Keratinocyte (primary cell): ENCODE results near the gene PDZRN3. TPM values are rescaled to one million over a fixed set of nuclear protein-coding genes. Genes with fewer than 3 reads are reported as not detected.
A peak's percentile ranks its signal among the peaks of the same experiment; 100 is the strongest.

Experiments used
- DNase-seq: peaks from one replicate; pipeline ENCODE4 v3.0.0-alpha.2; 2011; ENCODE audit warnings: low read depth, missing footprints, low spot score
- FAIRE-seq: peaks from 2 replicates; lab custom pipeline; 2011; peaks lifted over from hg19 to GRCh38; lab: Jason Lieb, UNC
- H2AFZ ChIP-seq: 2 replicates; pipeline ENCODE4 v1.6.0; 2012; ENCODE audit warnings: low read length, control low read depth, inconsistent platforms; ENCODE audit not compliant: control insufficient read depth
- H3K27ac ChIP-seq: 2 replicates; pipeline ENCODE4 v1.5.1; 2011; ENCODE audit warnings: low read length; ENCODE audit not compliant: control insufficient read depth, insufficient read depth
- H3K27me3 ChIP-seq: 3 replicates; pipeline ENCODE4 v1.6.0; 2011; ENCODE audit warnings: low read length; ENCODE audit not compliant: control insufficient read depth, insufficient read depth; ENCODE audit errors: extremely low read depth
- H3K36me3 ChIP-seq, 2 experiments: 2 replicates in 1 of 2; 3 replicates in 1 of 2; pipeline ENCODE4 v1.5.1; 2011; ENCODE audit warnings: low read length in 2 of 2, mild to moderate bottlenecking in 1 of 2; ENCODE audit not compliant: control insufficient read depth in 2 of 2, insufficient read depth in 2 of 2; ENCODE audit errors: extremely low read depth in 1 of 2
- H3K4me1 ChIP-seq: 3 replicates; pipeline ENCODE4 v1.5.1; 2011; ENCODE audit warnings: low read length; ENCODE audit not compliant: control insufficient read depth, insufficient read depth; ENCODE audit errors: extremely low read depth
- H3K4me2 ChIP-seq: 3 replicates; pipeline ENCODE4 v1.6.0; 2011; ENCODE audit warnings: low read depth, low read length; ENCODE audit not compliant: control insufficient read depth, insufficient read depth; ENCODE audit errors: extremely low read depth
- H3K4me3 ChIP-seq, 3 experiments: fragments of 200-600 bp in 1 of 3; sonication (generic) in 1 of 3; 2 replicates in 2 of 3; 3 replicates in 1 of 3; pipeline ENCODE4 v1.5.1; 2011 to 2016; ENCODE audit warnings: low read length in 3 of 3, mild to moderate bottlenecking in 3 of 3, control low read depth in 2 of 3, inconsistent platforms in 1 of 3, low read depth in 1 of 3, mixed read lengths in 1 of 3, mixed run types in 1 of 3, moderate library complexity in 1 of 3; ENCODE audit not compliant: control insufficient read depth in 2 of 3, insufficient read depth in 2 of 3; ENCODE audit errors: extremely low read depth in 1 of 3
- H3K79me2 ChIP-seq: 2 replicates; pipeline ENCODE4 v1.6.0; 2012; ENCODE audit warnings: low read length; ENCODE audit not compliant: control insufficient read depth, insufficient read depth
- H3K9ac ChIP-seq: 3 replicates; pipeline ENCODE4 v1.6.0; 2011; ENCODE audit warnings: low read length; ENCODE audit not compliant: control insufficient read depth, insufficient read depth; ENCODE audit errors: extremely low read depth
- H3K9me1 ChIP-seq: 3 replicates; pipeline ENCODE4 v1.6.0; 2011; ENCODE audit warnings: low read length; ENCODE audit not compliant: control insufficient read depth, insufficient read depth; ENCODE audit errors: extremely low read depth
- H3K9me3 ChIP-seq: 2 replicates; pipeline ENCODE4 v1.5.1; 2012; ENCODE audit warnings: low read depth, low read length; ENCODE audit not compliant: control insufficient read depth
- H4K20me1 ChIP-seq: 3 replicates; pipeline ENCODE4 v1.6.0; 2011; ENCODE audit warnings: low read length; ENCODE audit not compliant: control insufficient read depth, insufficient read depth; ENCODE audit errors: extremely low read depth
- EZH2 ChIP-seq: IDR thresholded peaks from one replicate; pipeline ENCODE4 v1.6.1; 2012; ENCODE audit warnings: inconsistent platforms, mild to moderate bottlenecking, low read length, moderate library complexity
- dilution Hi-C: fragments of 300-500 bp; cut with MboI; formaldehyde crosslinking; loops from one replicate; pipeline ENCODE4 v1.7.0; 2020; ENCODE audit warnings: low sequenced_read_pairs; ENCODE audit not compliant: extremely low pct_ligation_motif_present
- polyA plus RNA-seq, 5 experiments: library from polyadenylated mRNA; depleted of rRNA in 3 of 5; stranded (reverse) in 3 of 5; stranded (forward) in 1 of 5; unstranded in 1 of 5; fragments of >200 nt; gene quantifications; 1 replicate in 1 of 5; 2 replicates in 3 of 5; 3 replicates in 1 of 5; pipeline versions ENCODE4 v1.2.1 to v1.2.3, GENCODE V29; 2011 to 2012; ENCODE audit warnings: missing spikeins in 2 of 5, low read depth in 1 of 5, low replicate concordance in 1 of 5
- TF ChIP-seq, protein P1 (sequence below), 3 experiments: IDR thresholded peaks in 1 of 3; conservative IDR thresholded peaks in 1 of 3; optimal IDR thresholded peaks in 1 of 3; 2 replicates in 2 of 3; 3 replicates in 1 of 3; pipeline versions ENCODE3 to v1.5.1; 2011; ENCODE audit warnings: low read length in 3 of 3, mild to moderate bottlenecking in 3 of 3, moderate library complexity in 2 of 3, control low read depth in 1 of 3, inconsistent platforms in 1 of 3; ENCODE audit not compliant: insufficient read depth in 2 of 3; ENCODE audit errors: extremely low read depth in 1 of 3

PDZRN3 gene
- polyA plus RNA-seq, 1 donor (not counting 4 experiments of a cell fraction or from before 2014, with no cell fraction given): not detected

DNA sequence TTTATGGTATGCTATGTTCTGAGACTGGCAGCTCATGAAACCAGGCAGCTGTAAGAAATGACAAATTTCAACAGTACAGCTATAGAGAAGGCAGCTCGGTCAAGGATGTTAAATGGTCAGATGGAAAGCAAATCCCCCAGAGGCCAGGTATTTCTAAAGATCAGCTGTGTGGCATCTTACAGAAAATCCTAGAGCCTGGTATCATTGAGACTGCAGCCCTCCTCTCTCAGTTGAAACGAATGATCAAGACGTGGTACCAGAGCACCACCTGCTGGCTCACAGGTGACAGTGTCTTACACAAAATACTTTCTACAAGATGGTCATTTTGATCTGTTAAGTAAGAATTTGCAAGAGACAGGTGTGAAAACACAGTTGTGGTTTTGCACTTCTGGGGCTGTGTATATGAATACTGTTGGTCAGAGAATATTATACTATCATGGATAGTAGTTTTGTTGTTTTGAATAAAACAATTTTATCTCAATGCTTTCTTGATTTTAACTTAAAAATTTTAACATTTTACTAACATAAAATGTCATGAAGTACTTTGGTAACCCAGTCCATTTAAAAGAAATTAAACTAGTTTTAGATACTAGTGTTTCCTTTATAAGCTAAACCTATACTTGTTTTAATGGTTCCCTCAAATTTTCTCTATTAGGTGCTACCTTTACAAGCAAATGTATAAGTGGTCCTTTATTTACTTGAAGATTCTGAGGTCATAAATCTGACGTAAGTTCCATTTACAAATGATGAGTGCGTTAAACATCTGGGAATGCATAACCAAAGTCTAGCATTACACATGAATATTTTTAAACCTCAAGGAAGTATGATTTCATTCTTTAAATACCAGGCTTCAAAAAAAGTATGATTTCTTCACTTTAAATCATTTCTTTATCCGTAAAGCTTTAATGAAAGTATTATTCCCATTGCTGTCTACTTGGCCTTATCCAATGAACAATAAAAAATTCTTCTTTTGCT, 121.8 kb downstream of the PDZRN3 start:
- Histone ChIP-seq H3K4me1 (no peaks in the 10 kb centered on the region), H4K20me1 (no peaks in the 10 kb centered on the region), H3K9ac (no peak overlapping the region), H3K27me3 (no peaks in the 10 kb centered on the region), H3K4me2 (no peak overlapping the region), H2AFZ (no peak overlapping the region), H3K27ac (no peak overlapping the region), H3K36me3 (no peaks in the 10 kb centered on the region), H3K4me3 (no peak overlapping the region), H3K79me2 (no peaks in the 10 kb centered on the region), H3K9me3 (no peaks in the 10 kb centered on the region), H3K9me1 (no peaks in the 10 kb centered on the region)
- dilution Hi-C loops: no loop called here
- DNase-seq (peak; percentile 30), FAIRE-seq (peak; percentile 79)
- TF ChIP-seq EZH2: no peak
- TF ChIP-seq, protein P1, sequence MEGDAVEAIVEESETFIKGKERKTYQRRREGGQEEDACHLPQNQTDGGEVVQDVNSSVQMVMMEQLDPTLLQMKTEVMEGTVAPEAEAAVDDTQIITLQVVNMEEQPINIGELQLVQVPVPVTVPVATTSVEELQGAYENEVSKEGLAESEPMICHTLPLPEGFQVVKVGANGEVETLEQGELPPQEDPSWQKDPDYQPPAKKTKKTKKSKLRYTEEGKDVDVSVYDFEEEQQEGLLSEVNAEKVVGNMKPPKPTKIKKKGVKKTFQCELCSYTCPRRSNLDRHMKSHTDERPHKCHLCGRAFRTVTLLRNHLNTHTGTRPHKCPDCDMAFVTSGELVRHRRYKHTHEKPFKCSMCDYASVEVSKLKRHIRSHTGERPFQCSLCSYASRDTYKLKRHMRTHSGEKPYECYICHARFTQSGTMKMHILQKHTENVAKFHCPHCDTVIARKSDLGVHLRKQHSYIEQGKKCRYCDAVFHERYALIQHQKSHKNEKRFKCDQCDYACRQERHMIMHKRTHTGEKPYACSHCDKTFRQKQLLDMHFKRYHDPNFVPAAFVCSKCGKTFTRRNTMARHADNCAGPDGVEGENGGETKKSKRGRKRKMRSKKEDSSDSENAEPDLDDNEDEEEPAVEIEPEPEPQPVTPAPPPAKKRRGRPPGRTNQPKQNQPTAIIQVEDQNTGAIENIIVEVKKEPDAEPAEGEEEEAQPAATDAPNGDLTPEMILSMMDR (optimal IDR thresholded peaks at IDR 0.05 in 1 of 3, IDR thresholded peaks at IDR 0.05 in 1 of 3, conservative IDR thresholded peaks at IDR 0.05 in 1 of 3; ENCODE audit: extremely low read depth in 1 of 3, insufficient read depth in 2 of 3, low read length in 3 of 3): peak; percentile 77 to 87 (median 84)

GRCh38 chr3:73500321-73500720, 124.4 kb downstream of the PDZRN3 start:
- TF ChIP-seq EZH2: no peak
- TF ChIP-seq, protein P1 (optimal IDR thresholded peaks at IDR 0.05 in 1 of 3, IDR thresholded peaks at IDR 0.05 in 1 of 3, conservative IDR thresholded peaks at IDR 0.05 in 1 of 3; ENCODE audit: extremely low read depth in 1 of 3, insufficient read depth in 2 of 3, low read length in 3 of 3): no peak
- dilution Hi-C loops: no loop called here
- H3K9me3 ChIP-seq: no peaks in the 10 kb centered on the region
- H3K27ac ChIP-seq: no peak overlapping the region
- H3K36me3 ChIP-seq: no peaks in the 10 kb centered on the region
- DNase-seq: no peak
- H3K4me1 ChIP-seq: no peaks in the 10 kb centered on the region
- H3K9ac ChIP-seq: no peak overlapping the region
- H2AFZ ChIP-seq: no peak overlapping the region
- no peak overlapping the region for H3K4me2 ChIP-seq
- no peaks in the 10 kb centered on the region for H3K9me1 ChIP-seq
- no peak for FAIRE-seq
- no peaks in the 10 kb centered on the region for H4K20me1 ChIP-seq
- H3K27me3 ChIP-seq: no peaks in the 10 kb centered on the region
- H3K4me3 ChIP-seq: no peak overlapping the region
- H3K79me2 ChIP-seq: no peaks in the 10 kb centered on the region
